WERI-Rb-1 (cell line): Measurements from ENCODE around the gene MEST.
"Not testable (repeated sequence)": the region's sequence is repeated elsewhere in the genome, so short reads cannot be mapped to it uniquely, and the experiment has no call there.

ENCODE experiments used
- DNase-seq: peaks from one replicate; pipeline ENCODE4 v3.0.0-alpha.2; 2020
- H3K27ac ChIP-seq: fragments of 250-450 bp; sonication (Bioruptor Pico); 2 replicates; pipeline ENCODE4 v1.5.1; 2020; ENCODE audit warnings: mild to moderate bottlenecking, moderate library complexity
- H3K27me3 ChIP-seq: fragments of 250-450 bp; sonication (Bioruptor Pico); 2 replicates; pipeline ENCODE4 v1.5.1; 2021; ENCODE audit warnings: mild to moderate bottlenecking, low read depth, moderate library complexity; ENCODE audit not compliant: insufficient read depth, severe bottlenecking
- H3K36me3 ChIP-seq: fragments of 250-450 bp; sonication (Bioruptor Pico); 2 replicates; pipeline ENCODE4 v1.5.1; 2020; ENCODE audit warnings: mild to moderate bottlenecking, moderate library complexity
- H3K4me3 ChIP-seq: 2 replicates; pipeline ENCODE4 v1.5.1; 2011; ENCODE audit warnings: low read depth, mild to moderate bottlenecking, control low read depth, low read length
- H3K9me3 ChIP-seq: fragments of 250-450 bp; sonication (Bioruptor Pico); 2 replicates; pipeline ENCODE4 v1.5.1; 2021; ENCODE audit warnings: mild to moderate bottlenecking, moderate library complexity; ENCODE audit not compliant: severe bottlenecking
- CTCF ChIP-seq: IDR thresholded peaks from 2 replicates; pipeline ENCODE4 v1.5.1; 2011; ENCODE audit warnings: low read depth, mild to moderate bottlenecking, control low read depth, inconsistent platforms, low read length

Gene MEST

GRCh38 chr7:130505753-130506152, 13.9 kb downstream of the MEST start:
- Histone ChIP-seq H3K27ac (no peak overlapping the region), H3K27me3 (no peaks in the 10 kb centered on the region), H3K36me3 (peaks cover 14% of the 10 kb centered on the region), H3K9me3 (no peaks in the 10 kb centered on the region), H3K4me3 (no peak overlapping the region)
- DNase-seq = no peak
- TF ChIP-seq CTCF = no peak

- no peak for TF ChIP-seq CTCF
- Histone ChIP-seq H3K27me3 (no peaks in the 10 kb centered on the region), H3K9me3 (no peaks in the 10 kb centered on the region), H3K4me3 (no peak overlapping the region), H3K27ac (no peak overlapping the region), H3K36me3 (peaks cover 14% of the 10 kb centered on the region)
- no peak for DNase-seq
Measured at GRCh38 chr7:130506358-130506757, 14.5 kb downstream of the MEST start.

- not testable (repeated sequence) for H3K27me3 ChIP-seq, H3K9me3 ChIP-seq, DNase-seq, H3K36me3 ChIP-seq, H3K4me3 ChIP-seq, H3K27ac ChIP-seq
Measured at GRCh38 chr7:130512038-130512437, 20.2 kb downstream of the MEST start.

GRCh38 chr7:130513447-130513846, 21.6 kb downstream of the MEST start:
- no peak for TF ChIP-seq CTCF
- H3K27ac ChIP-seq = no peak overlapping the region
- DNase-seq = no peak
- H3K27me3 ChIP-seq = no peaks in the 10 kb centered on the region
- no peak overlapping the region for H3K4me3 ChIP-seq
- no peaks in the 10 kb centered on the region for H3K9me3 ChIP-seq
- peaks cover 6% of the 10 kb centered on the region for H3K36me3 ChIP-seq

- H3K4me3 ChIP-seq = no peak overlapping the region
- no peaks in the 10 kb centered on the region; the same call in 1 of the 2 replicates for H3K36me3 ChIP-seq
- DNase-seq = peak; percentile 34
- TF ChIP-seq CTCF = no peak
- no peak overlapping the region for H3K27ac ChIP-seq
- H3K9me3 ChIP-seq = no peaks in the 10 kb centered on the region
- H3K27me3 ChIP-seq = no peaks in the 10 kb centered on the region
Measured at GRCh38 chr7:130515315-130516040, 23.6 kb downstream of the MEST start.

- H3K27me3 ChIP-seq = no peaks in the 10 kb centered on the region
- H3K27ac ChIP-seq = no peak overlapping the region
- no peak for DNase-seq
- H3K4me3 ChIP-seq = no peak overlapping the region
- no peaks in the 10 kb centered on the region; the same call in 1 of the 2 replicates for H3K36me3 ChIP-seq
- TF ChIP-seq CTCF = no peak
- H3K9me3 ChIP-seq = no peaks in the 10 kb centered on the region
Measured at GRCh38 chr7:130521258-130521951, 29.5 kb downstream of the MEST start.

- H3K27ac ChIP-seq, DNase-seq, H3K36me3 ChIP-seq, H3K4me3 ChIP-seq, H3K27me3 ChIP-seq, H3K9me3 ChIP-seq: not testable (repeated sequence)
Measured at GRCh38 chr7:130523519-130524125, 31.7 kb downstream of the MEST start.
